H1 (cell line): ENCODE data around the gene SLCO2A1. TPM values are rescaled to one million over a fixed set of nuclear protein-coding genes. Genes with fewer than 3 reads are reported as not detected.

ENCODE experiments used
- CTCF ChIA-PET: fragments of 300-600 bp; sonication (Branson Sonifier 250); formaldehyde crosslinking; loops from one replicate; lab custom pipeline; 2021; ENCODE audit not compliant: partially characterized antibody; lab: Charles Lee
- POLR2A ChIA-PET: fragments of 300-600 bp; sonication (Branson Sonifier 250); formaldehyde crosslinking; loops from one replicate; lab custom pipeline; 2021; ENCODE audit warnings: inconsistent platforms; ENCODE audit not compliant: partially characterized antibody; lab: Charles Lee
- DNase-seq, 2 experiments: peaks; one replicate each; pipeline versions ENCODE4 v3.0.0 to v3.0.0-alpha.2; 2010 to 2022; ENCODE audit warnings: low spot score in 2 of 2, low read depth in 1 of 2, mixed read lengths in 1 of 2
- FAIRE-seq: peaks from 2 replicates; lab custom pipeline; 2011; peaks lifted over from hg19 to GRCh38; lab: Jason Lieb, UNC
- H2AFZ ChIP-seq: 2 replicates; pipeline ENCODE4 v1.8.1; 2012; ENCODE audit warnings: low read length, inconsistent platforms
- H2AK5ac ChIP-seq: 2 replicates; pipeline ENCODE4 v1.6.1; 2013; ENCODE audit warnings: low read depth, low read length
- H2BK120ac ChIP-seq: replicated peaks from 2 replicates; pipeline ENCODE3; 2013; ENCODE audit warnings: low read depth, low read length, inconsistent platforms
- H2BK12ac ChIP-seq: 2 replicates; pipeline ENCODE4 v1.6.1; 2013; ENCODE audit warnings: low read depth, low read length
- H2BK15ac ChIP-seq: 2 replicates; pipeline ENCODE4 v1.6.1; 2013; ENCODE audit warnings: low read length
- H2BK20ac ChIP-seq: 2 replicates; pipeline ENCODE4 v1.6.1; 2013; ENCODE audit warnings: low read length
- H2BK5ac ChIP-seq: 2 replicates; pipeline ENCODE4 v1.6.1; 2013; ENCODE audit warnings: low read depth, low read length
- H3K14ac ChIP-seq: 2 replicates; pipeline ENCODE4 v1.6.1; 2013; ENCODE audit warnings: inconsistent platforms; ENCODE audit not compliant: insufficient read length
- H3K18ac ChIP-seq: 2 replicates; pipeline ENCODE4 v1.6.1; 2013; ENCODE audit warnings: low read length; ENCODE audit errors: extremely low read depth
- H3K23ac ChIP-seq: 2 replicates; pipeline ENCODE4 v1.6.1; 2013; ENCODE audit warnings: inconsistent platforms; ENCODE audit not compliant: insufficient read length
- H3K23me2 ChIP-seq: 2 replicates; pipeline ENCODE4 v1.6.1; 2013; ENCODE audit warnings: low read depth, low read length
- H3K27ac ChIP-seq: 2 replicates; pipeline ENCODE4 v1.6.1; 2011; ENCODE audit warnings: low read depth, low read length, inconsistent platforms
- H3K27me3 ChIP-seq, 4 experiments: replicated peaks in 1 of 4; 1 replicate in 1 of 4; 2 replicates in 3 of 4; pipeline versions ENCODE4 v1.6.1 to v1.8.1; 2011 to 2013; ENCODE audit warnings: low read length in 3 of 4, mild to moderate bottlenecking in 3 of 4, inconsistent platforms in 2 of 4, mixed read lengths in 2 of 4, moderate library complexity in 1 of 4; ENCODE audit not compliant: control insufficient read depth in 3 of 4, insufficient read depth in 3 of 4; ENCODE audit errors: extremely low read depth in 1 of 4
- H3K36me3 ChIP-seq, 4 experiments: 2 replicates each; pipeline versions ENCODE4 v1.6.1 to v1.8.1; 2011 to 2013; ENCODE audit warnings: mild to moderate bottlenecking in 4 of 4, low read length in 3 of 4, moderate library complexity in 2 of 4, control low read depth in 1 of 4, inconsistent platforms in 1 of 4; ENCODE audit not compliant: insufficient read depth in 4 of 4, control insufficient read depth in 2 of 4
- H3K4ac ChIP-seq: replicated peaks from 2 replicates; pipeline ENCODE3; 2013; ENCODE audit warnings: low read length, low read depth, mixed read lengths, inconsistent platforms; ENCODE audit not compliant: insufficient read length
- H3K4me1 ChIP-seq, 4 experiments: replicated peaks in 1 of 4; 1 replicate in 1 of 4; 2 replicates in 3 of 4; pipeline versions ENCODE4 v1.6.1 to v1.8.1; 2011 to 2013; ENCODE audit warnings: low read length in 3 of 4, inconsistent platforms in 2 of 4, mixed read lengths in 1 of 4; ENCODE audit not compliant: insufficient read depth in 4 of 4, control insufficient read depth in 3 of 4
- H3K4me2 ChIP-seq, 2 experiments: 2 replicates each; pipeline versions ENCODE4 v1.6.1 to v1.8.1; 2011 to 2013; ENCODE audit warnings: low read depth in 2 of 2, low read length in 2 of 2, control low read depth in 1 of 2, inconsistent platforms in 1 of 2, mild to moderate bottlenecking in 1 of 2; ENCODE audit not compliant: insufficient read depth in 1 of 2
- H3K4me3 ChIP-seq, 4 experiments: fragments of 200-600, 300-600 bp in 1 of 4; sonication (generic), shearing (Covaris generic), sonication (Bioruptor Twin) in 1 of 4; 2 replicates each; pipeline versions ENCODE4 v1.5.1 to v1.8.1; 2011 to 2016; ENCODE audit warnings: low read length in 4 of 4, low read depth in 3 of 4, control low read depth in 2 of 4, inconsistent platforms in 2 of 4, mild to moderate bottlenecking in 2 of 4, mixed read lengths in 1 of 4, moderate library complexity in 1 of 4; ENCODE audit not compliant: insufficient read depth in 2 of 4; ENCODE audit errors: extremely low read depth in 1 of 4
- H3K56ac ChIP-seq: replicated peaks from 2 replicates; pipeline ENCODE3; 2013; ENCODE audit warnings: low read depth, mild to moderate bottlenecking, mixed read lengths, low read length, inconsistent platforms; ENCODE audit not compliant: insufficient read length
- H3K79me1 ChIP-seq: 2 replicates; pipeline ENCODE4 v1.6.1; 2013; ENCODE audit warnings: low read depth, low read length, control low read depth
- H3K79me2 ChIP-seq, 2 experiments: 2 replicates each; pipeline versions ENCODE4 v1.6.1 to v1.8.1; 2012 to 2013; ENCODE audit warnings: low read length in 2 of 2, mild to moderate bottlenecking in 2 of 2, inconsistent platforms in 1 of 2; ENCODE audit not compliant: insufficient read depth in 2 of 2, control insufficient read depth in 1 of 2
- H3K9ac ChIP-seq, 4 experiments: replicated peaks in 1 of 4; 1 replicate in 1 of 4; 2 replicates in 3 of 4; pipeline versions ENCODE4 v1.6.1 to v1.8.1; 2011 to 2013; ENCODE audit warnings: low read depth in 3 of 4, low read length in 3 of 4, control low read depth in 2 of 4, mild to moderate bottlenecking in 2 of 4, moderate library complexity in 2 of 4, inconsistent platforms in 1 of 4; ENCODE audit errors: extremely low read depth in 1 of 4
- H3K9me3 ChIP-seq, 2 experiments: 2 replicates each; pipeline versions ENCODE4 v1.6.1 to v1.8.1; 2012 to 2013; ENCODE audit warnings: mild to moderate bottlenecking in 2 of 2, moderate library complexity in 2 of 2, control low read depth in 1 of 2, inconsistent platforms in 1 of 2, low read depth in 1 of 2, low read length in 1 of 2, mixed read lengths in 1 of 2; ENCODE audit not compliant: insufficient read depth in 2 of 2
- H4K20me1 ChIP-seq, 2 experiments: replicated peaks in 1 of 2; 2 replicates each; pipeline versions ENCODE3 to v1.8.1; 2011 to 2013; ENCODE audit warnings: inconsistent platforms in 2 of 2, low read length in 2 of 2, mild to moderate bottlenecking in 1 of 2; ENCODE audit not compliant: insufficient read depth in 2 of 2, control insufficient read depth in 1 of 2
- H4K5ac ChIP-seq: 2 replicates; pipeline ENCODE4 v1.6.1; 2013; ENCODE audit warnings: low read length, low read depth, mixed read lengths, inconsistent platforms; ENCODE audit not compliant: insufficient read length
- H4K8ac ChIP-seq: 2 replicates; pipeline ENCODE4 v1.8.0; 2013; ENCODE audit warnings: mild to moderate bottlenecking, moderate library complexity, low read length, inconsistent platforms; ENCODE audit not compliant: insufficient read depth; ENCODE audit errors: extremely low read depth
- H4K91ac ChIP-seq: replicated peaks from 2 replicates; pipeline ENCODE3; 2013; ENCODE audit warnings: low read length, mixed read lengths, inconsistent platforms; ENCODE audit not compliant: insufficient read length
- ATF2 ChIP-seq: IDR thresholded peaks from 2 replicates; pipeline ENCODE4 v1.6.1; 2012; ENCODE audit warnings: low read length, inconsistent platforms
- CHD2 ChIP-seq: IDR thresholded peaks from 2 replicates; pipeline ENCODE4 v1.6.1; 2012; ENCODE audit warnings: low read length, improper control_type of control experiment
- EGR1 ChIP-seq: IDR thresholded peaks from 2 replicates; pipeline ENCODE4 v1.6.1; 2011; ENCODE audit warnings: low read depth, low read length, borderline replicate concordance
- JUN ChIP-seq: IDR thresholded peaks from 2 replicates; pipeline ENCODE4 v1.6.1; 2011; ENCODE audit warnings: low read depth, mild to moderate bottlenecking, improper control_type of control experiment, low read length
- KDM4A ChIP-seq: IDR thresholded peaks from one replicate; pipeline ENCODE4 v1.7.1; 2012; ENCODE audit warnings: low read depth, mild to moderate bottlenecking, moderate library complexity, low read length, inconsistent platforms; ENCODE audit not compliant: severe bottlenecking
- RAD21 ChIP-seq, 2 experiments: IDR thresholded peaks in 1 of 2; conservative IDR thresholded peaks in 1 of 2; 2 replicates each; pipeline ENCODE4 v1.6.1; 2011; ENCODE audit warnings: low read depth in 2 of 2, low read length in 2 of 2, improper control_type of control experiment in 1 of 2, inconsistent platforms in 1 of 2, mild to moderate bottlenecking in 1 of 2, moderate library complexity in 1 of 2
- SIRT6 ChIP-seq: IDR thresholded peaks from one replicate; pipeline ENCODE4 v1.7.1; 2012; ENCODE audit warnings: low read length, inconsistent platforms
- TAF1 ChIP-seq: IDR thresholded peaks from 2 replicates; pipeline ENCODE4 v1.6.1; 2011; ENCODE audit warnings: mild to moderate bottlenecking, low read depth, low read length
- TEAD4 ChIP-seq: IDR thresholded peaks from 2 replicates; pipeline ENCODE4 v1.6.1; 2012; ENCODE audit warnings: low read depth, low read length, inconsistent platforms, mixed read lengths
- WGBS, 2 experiments: shearing (Covaris generic) in 1 of 2; methylation state at CpG; one replicate each; pipeline versions ENCODE4 v1.1.6 to v1.1.7; 2013 to 2015; ENCODE audit warnings: low lambda C conversion rate in 2 of 2, mixed read lengths in 2 of 2, inconsistent platforms in 1 of 2, low coverage in 1 of 2, missing lambda C conversion rate in 1 of 2; ENCODE audit not compliant: insufficient replicate concordance in 2 of 2, insufficient coverage in 1 of 2, insufficient read length in 1 of 2; ENCODE audit errors: extremely low coverage in 1 of 2, missing lambda C conversion rate in 1 of 2; 5-methylcytosine and 5-hydroxymethylcytosine counted together
- polyA plus RNA-seq, 7 experiments: library from polyadenylated mRNA; depleted of rRNA in 3 of 7; stranded (reverse) in 5 of 7; unstranded in 2 of 7; fragments of >200 nt in 5 of 7; fragments of 200-250 nt in 2 of 7; gene quantifications; 1 replicate in 5 of 7; 2 replicates in 1 of 7; 4 replicates in 1 of 7; pipeline versions ENCODE4 v1.2.1 to v1.2.3, GENCODE V29; 2011 to 2013; ENCODE audit warnings: missing spikeins in 2 of 7, mixed read lengths in 2 of 7
- total RNA-seq: library from RNA; stranded (reverse); fragmentation: NEBNext Ultra II Directional; extraction: Animal tissue kit (Norgen Biotek cat#: 25700); gene quantifications from 2 replicates; pipeline ENCODE4 v1.2.1, GENCODE V29; 2021

SLCO2A1 gene
- total and polyA plus RNA-seq, 2 of the 8 experiments (the other 6 are each of a cell fraction or from before 2014, with no cell fraction given) = 1.1 to 2.3 TPM

- no peak overlapping the region for H3K27ac ChIP-seq
- no peak overlapping the region for H3K4me3 ChIP-seq
- no peak overlapping the region for H2BK12ac ChIP-seq
- CTCF ChIA-PET = interaction anchor here (1.8 to 4.8 kb wide), 2 partner anchors 58 to 278 kb away, joined by 4 to 34 read pairs; no protein-coding TSS in a partner anchor
- H3K79me1 ChIP-seq = no peaks in the 10 kb centered on the region
- H2BK15ac ChIP-seq = no peak overlapping the region
- WGBS, 2 experiments = 96% methylated on average over 10 of the region's 10 CpGs; no CpG with 5 or more reads in 1 of the 2 experiments
- no peaks in the 10 kb centered on the region for H3K79me2 ChIP-seq
- H3K56ac ChIP-seq = no peak overlapping the region
- POLR2A ChIA-PET = no interaction called here
- no peak overlapping the region for H3K4me2 ChIP-seq
- DNase-seq = peak in 1 of 2 experiments; percentile 22
- no peak overlapping the region for H2AFZ ChIP-seq
- H3K27me3 ChIP-seq = no peaks in the 10 kb centered on the region
- no peak overlapping the region for H3K14ac ChIP-seq
- no peak overlapping the region for H4K91ac ChIP-seq
- no peak overlapping the region for H3K9ac ChIP-seq
- H3K23ac ChIP-seq = no peak overlapping the region
- H3K23me2 ChIP-seq = no peaks in the 10 kb centered on the region
- H2BK5ac ChIP-seq = no peak overlapping the region
- no peaks in the 10 kb centered on the region for H3K9me3 ChIP-seq
- H3K36me3 ChIP-seq = no peaks in the 10 kb centered on the region
- TF ChIP-seq ATF2 (no peak), TEAD4 (no peak), CHD2 (no peak), TAF1 (no peak), KDM4A (no peak), RAD21 (IDR thresholded peaks at IDR 0.05 in 1 of 2, conservative IDR thresholded peaks at IDR 0.05 in 1 of 2; ENCODE audit: low read depth in 2 of 2, low read length in 2 of 2) (no peak), JUN (no peak), SIRT6 (no peak), EGR1 (no peak)
- FAIRE-seq = no peak
- no peaks in the 10 kb centered on the region for H3K4me1 ChIP-seq
- no peaks in the 10 kb centered on the region for H4K20me1 ChIP-seq
- no peak overlapping the region for H3K18ac ChIP-seq
- H3K4ac ChIP-seq = no peak overlapping the region
- H4K8ac ChIP-seq = no peak overlapping the region
- no peak overlapping the region for H2BK20ac ChIP-seq
- H2BK120ac ChIP-seq = no peak overlapping the region
- no peak overlapping the region for H4K5ac ChIP-seq
- no peak overlapping the region for H2AK5ac ChIP-seq
Observed at GRCh38 chr3:133934073-133934970, 95.4 kb downstream of the SLCO2A1 start.
